Measurements from ENCODE around the gene KRT6A.

DNA sequence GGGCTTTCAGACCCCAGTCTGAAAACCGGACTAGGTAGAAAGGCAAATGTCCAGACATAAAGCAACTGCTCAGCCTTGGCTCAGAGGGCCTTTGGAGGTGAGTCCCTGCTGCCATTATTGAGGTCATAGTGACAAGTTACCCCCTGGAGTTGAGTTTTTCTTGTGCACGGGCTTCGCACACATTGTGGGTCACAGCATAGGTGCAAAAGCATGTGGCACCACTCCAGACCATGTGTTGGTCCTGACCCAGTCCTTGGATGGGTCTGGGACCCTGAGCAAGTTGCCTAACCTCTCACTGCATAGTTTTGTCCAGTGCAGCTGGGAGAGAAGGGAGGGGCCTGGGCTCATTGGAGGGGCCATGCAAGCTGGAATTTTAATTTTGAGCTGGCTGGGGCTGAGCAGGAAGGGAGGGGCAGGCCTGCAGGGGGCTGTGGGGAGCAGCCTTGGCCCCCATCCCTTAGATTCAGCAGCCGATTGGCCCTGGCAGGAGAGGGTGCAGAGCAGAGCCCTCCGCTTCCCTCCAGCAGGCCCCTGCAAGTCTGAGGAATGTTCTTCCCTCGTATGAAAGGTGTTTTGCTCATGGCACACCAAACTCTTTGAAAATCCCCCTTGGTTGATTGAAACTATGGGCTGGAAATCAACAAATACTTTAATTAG is 31.3 kb upstream of the KRT6A start:
- TF ChIP-seq, protein P1, sequence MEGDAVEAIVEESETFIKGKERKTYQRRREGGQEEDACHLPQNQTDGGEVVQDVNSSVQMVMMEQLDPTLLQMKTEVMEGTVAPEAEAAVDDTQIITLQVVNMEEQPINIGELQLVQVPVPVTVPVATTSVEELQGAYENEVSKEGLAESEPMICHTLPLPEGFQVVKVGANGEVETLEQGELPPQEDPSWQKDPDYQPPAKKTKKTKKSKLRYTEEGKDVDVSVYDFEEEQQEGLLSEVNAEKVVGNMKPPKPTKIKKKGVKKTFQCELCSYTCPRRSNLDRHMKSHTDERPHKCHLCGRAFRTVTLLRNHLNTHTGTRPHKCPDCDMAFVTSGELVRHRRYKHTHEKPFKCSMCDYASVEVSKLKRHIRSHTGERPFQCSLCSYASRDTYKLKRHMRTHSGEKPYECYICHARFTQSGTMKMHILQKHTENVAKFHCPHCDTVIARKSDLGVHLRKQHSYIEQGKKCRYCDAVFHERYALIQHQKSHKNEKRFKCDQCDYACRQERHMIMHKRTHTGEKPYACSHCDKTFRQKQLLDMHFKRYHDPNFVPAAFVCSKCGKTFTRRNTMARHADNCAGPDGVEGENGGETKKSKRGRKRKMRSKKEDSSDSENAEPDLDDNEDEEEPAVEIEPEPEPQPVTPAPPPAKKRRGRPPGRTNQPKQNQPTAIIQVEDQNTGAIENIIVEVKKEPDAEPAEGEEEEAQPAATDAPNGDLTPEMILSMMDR (conservative IDR thresholded peaks at IDR 0.05; ENCODE audit: low read depth, low read length), result no peak
- TF ChIP-seq EZH2 (IDR thresholded peaks at IDR 0.05; ENCODE audit: borderline replicate concordance, low read depth, low read length, poor library complexity, severe bottlenecking), result no peak

All from A673 (cell line).